Liver (tissue), 9 donors: ENCODE measurements around the gene NARS2. TPM values are rescaled to one million over a fixed set of nuclear protein-coding genes. Genes with fewer than 3 reads are reported as not detected.

Experiments
- DNase-seq: peaks from one replicate; pipeline ENCODE4 v3.0.0-alpha.2; 2017; ENCODE audit warnings: low spot score
- H3K27ac ChIP-seq, 2 donors: one replicate each; pipeline ENCODE4 v1.7.0; 2013; ENCODE audit warnings: inconsistent platforms in 2 of 2, low read length in 2 of 2, control low read depth in 1 of 2, low read depth in 1 of 2, mild to moderate bottlenecking in 1 of 2
- H3K27me3 ChIP-seq, 4 donors: one replicate each; pipeline versions ENCODE4 v1.6.1 to v1.7.0; 2013; ENCODE audit warnings: low read length in 3 of 4, inconsistent platforms in 1 of 4, mild to moderate bottlenecking in 1 of 4, moderate library complexity in 1 of 4; ENCODE audit not compliant: control insufficient read depth in 4 of 4, insufficient read depth in 4 of 4
- H3K36me3 ChIP-seq, 4 donors: one replicate each; pipeline versions ENCODE4 v1.6.1 to v1.7.0; 2013; ENCODE audit warnings: low read length in 3 of 4, mild to moderate bottlenecking in 3 of 4, low read depth in 1 of 4, moderate library complexity in 1 of 4; ENCODE audit not compliant: control insufficient read depth in 4 of 4, insufficient read depth in 3 of 4
- H3K4me1 ChIP-seq, 4 donors: one replicate each; pipeline versions ENCODE4 v1.6.1 to v1.7.0; 2013; ENCODE audit warnings: low read length in 3 of 4, mild to moderate bottlenecking in 3 of 4, moderate library complexity in 1 of 4; ENCODE audit not compliant: control insufficient read depth in 4 of 4, insufficient read depth in 4 of 4
- H3K4me3 ChIP-seq, 3 donors: one replicate each; pipeline versions ENCODE4 v1.6.1 to v1.7.0; 2013; ENCODE audit warnings: low read length in 3 of 3, control low read depth in 1 of 3, low read depth in 1 of 3, mild to moderate bottlenecking in 1 of 3
- H3K9ac ChIP-seq, 2 donors: one replicate each; pipeline ENCODE4 v1.7.0; 2013; ENCODE audit warnings: low read length in 2 of 2, mild to moderate bottlenecking in 2 of 2, moderate library complexity in 2 of 2, control low read depth in 1 of 2, low read depth in 1 of 2
- H3K9me3 ChIP-seq, 4 donors: one replicate each; pipeline versions ENCODE4 v1.6.1 to v1.7.0; 2013; ENCODE audit warnings: low read length in 3 of 4; ENCODE audit not compliant: control insufficient read depth in 4 of 4
- CTCF ChIP-seq: fragments of 150-350 bp; IDR thresholded peaks from 2 replicates; pipeline ENCODE4 v1.5.1; 2017; ENCODE audit warnings: improper control_type of control experiment, low read depth, low read length; ENCODE audit not compliant: missing input control
- EGR1 ChIP-seq, 2 donors: IDR thresholded peaks; 2 replicates each; pipeline ENCODE4 v1.6.1; 2016 to 2018; ENCODE audit warnings: antibody characterized with exemption in 2 of 2, low read depth in 2 of 2
- FOXA1 ChIP-seq: IDR thresholded peaks from 2 replicates; pipeline ENCODE4 v1.6.1; 2016; ENCODE audit warnings: antibody characterized with exemption
- FOXA2 ChIP-seq: IDR thresholded peaks from 2 replicates; pipeline ENCODE4 v1.6.1; 2016; ENCODE audit warnings: antibody characterized with exemption
- GABPA ChIP-seq, 2 donors: IDR thresholded peaks in 1 of 2; conservative IDR thresholded peaks in 1 of 2; 2 replicates each; pipeline ENCODE4 v1.6.1; 2016; ENCODE audit warnings: antibody characterized with exemption in 2 of 2, mild to moderate bottlenecking in 1 of 2, moderate library complexity in 1 of 2
- HNF4A ChIP-seq, 2 donors: conservative IDR thresholded peaks; 2 replicates each; pipeline ENCODE4 v1.6.1; 2016; ENCODE audit warnings: antibody characterized with exemption in 2 of 2, mild to moderate bottlenecking in 2 of 2
- HNF4G ChIP-seq: IDR thresholded peaks from 2 replicates; pipeline ENCODE4 v1.6.1; 2016; ENCODE audit warnings: antibody characterized with exemption
- JUND ChIP-seq, 2 donors: IDR thresholded peaks; 2 replicates each; pipeline ENCODE4 v1.6.1; 2016; ENCODE audit warnings: antibody characterized with exemption in 2 of 2
- MAX ChIP-seq: IDR thresholded peaks from 2 replicates; pipeline ENCODE4 v1.6.1; 2016; ENCODE audit warnings: antibody characterized with exemption
- NR2F2 ChIP-seq: IDR thresholded peaks from 2 replicates; pipeline ENCODE4 v1.6.1; 2016; ENCODE audit warnings: antibody characterized with exemption
- RAD21 ChIP-seq, 2 donors: IDR thresholded peaks; 2 replicates each; pipeline ENCODE4 v1.6.1; 2016; ENCODE audit warnings: antibody characterized with exemption in 2 of 2, mild to moderate bottlenecking in 2 of 2
- REST ChIP-seq: IDR thresholded peaks from 2 replicates; pipeline ENCODE4 v1.6.1; 2016; ENCODE audit warnings: antibody characterized with exemption, mild to moderate bottlenecking
- RXRA ChIP-seq, 2 donors: IDR thresholded peaks; 2 replicates each; pipeline ENCODE4 v1.6.1; 2017 to 2018; ENCODE audit warnings: antibody characterized with exemption in 2 of 2, mild to moderate bottlenecking in 1 of 2
- SP1 ChIP-seq: IDR thresholded peaks from 2 replicates; pipeline ENCODE4 v1.6.1; 2018; ENCODE audit warnings: antibody characterized with exemption, mild to moderate bottlenecking
- TAF1 ChIP-seq: conservative IDR thresholded peaks from 2 replicates; pipeline ENCODE4 v1.6.1; 2016; ENCODE audit warnings: antibody characterized with exemption, mild to moderate bottlenecking
- YY1 ChIP-seq: IDR thresholded peaks from 2 replicates; pipeline ENCODE4 v1.6.1; 2016; ENCODE audit warnings: antibody characterized with exemption, mild to moderate bottlenecking
- ZBTB33 ChIP-seq: IDR thresholded peaks from 2 replicates; pipeline ENCODE4 v1.6.1; 2016; ENCODE audit warnings: antibody characterized with exemption
- WGBS: extraction: QIAGEN DNeasy Blood & Tissue Kit; methylation state at CpG from one replicate; pipeline ENCODE4 v1.1.7; 2013; 5-methylcytosine and 5-hydroxymethylcytosine counted together
- polyA plus RNA-seq, 2 donors: library from polyadenylated mRNA; stranded (reverse) in 1 of 2; unstranded in 1 of 2; fragments of 200-250 nt in 1 of 2; fragments of >200 nt in 1 of 2; fragmentation: Nextera tagmentation in 1 of 2; extraction: Ambion mirVana in 1 of 2; gene quantifications; one replicate each; pipeline versions ENCODE4 v1.2.1 to v1.2.3, GENCODE V29; 2013 to 2015
- total RNA-seq, 2 donors: library from RNA; depleted of rRNA; stranded (reverse); fragments of >200 nt; gene quantifications; one replicate each; pipeline ENCODE4 v1.2.3, GENCODE V29; 2014
- TF ChIP-seq, protein P1 (sequence below): IDR thresholded peaks from 2 replicates; pipeline ENCODE4 v1.6.1; 2016; ENCODE audit warnings: antibody characterized with exemption
- donor health status: healthy.
- donor health status: healthy.
- donor health status: healthy.
- donor health status: healthy.
- donor health status: healthy.

Gene NARS2
- total and polyA plus RNA-seq, 4 donors = 10.4 to 19.4 (median 11.8) TPM

DNA sequence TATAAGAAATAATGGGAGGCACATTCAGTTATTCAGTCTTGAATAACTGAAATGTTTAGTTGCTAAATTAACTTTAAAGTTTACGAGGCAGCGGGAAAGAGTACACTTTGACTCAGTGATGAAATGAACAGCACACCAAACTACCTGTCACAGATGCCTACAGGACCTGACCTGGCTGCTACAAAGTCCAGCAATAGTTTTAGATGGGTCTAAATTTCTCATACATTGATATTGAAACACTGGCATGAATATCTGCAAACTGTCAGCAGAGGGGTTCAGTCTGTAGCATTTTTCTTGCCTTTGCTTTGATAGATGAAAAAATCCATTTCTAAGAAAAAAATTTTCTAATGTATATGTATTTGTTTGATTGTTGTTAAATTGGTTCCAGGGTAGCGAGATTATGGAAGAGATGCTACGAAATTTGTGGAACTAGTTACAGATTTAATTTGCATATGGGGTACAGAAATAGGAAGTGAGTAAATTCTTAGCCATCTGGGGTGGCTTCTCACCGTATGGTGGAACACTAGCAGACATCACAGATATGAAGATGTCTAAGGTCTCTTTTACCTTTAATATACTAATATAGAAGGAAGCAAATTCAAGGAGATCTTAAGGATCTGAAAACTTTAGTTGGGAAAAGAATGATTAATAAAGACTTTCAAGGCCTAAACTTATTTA is 136.2 kb downstream of the NARS2 start:
- Histone ChIP-seq H3K27ac (no peak overlapping the region), H3K9ac (no peak overlapping the region), H3K36me3 (peaks cover 2 to 3% (median 3%) of the 10 kb centered on the region in 4 donors), H3K9me3 (no peaks in the 10 kb centered on the region), H3K4me1 (no peaks in the 10 kb centered on the region), H3K27me3 (no peaks in the 10 kb centered on the region), H3K4me3 (no peak overlapping the region)
- TF ChIP-seq CTCF = no peak
- TF ChIP-seq YY1 = no peak
- TF ChIP-seq REST = no peak
- TF ChIP-seq JUND (IDR thresholded peaks at IDR 0.05) = no peak
- no peak for TF ChIP-seq HNF4A (conservative IDR thresholded peaks at IDR 0.05)
- no peak for TF ChIP-seq SP1
- TF ChIP-seq, protein P1, sequence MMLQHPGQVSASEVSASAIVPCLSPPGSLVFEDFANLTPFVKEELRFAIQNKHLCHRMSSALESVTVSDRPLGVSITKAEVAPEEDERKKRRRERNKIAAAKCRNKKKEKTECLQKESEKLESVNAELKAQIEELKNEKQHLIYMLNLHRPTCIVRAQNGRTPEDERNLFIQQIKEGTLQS = no peak
- no peak for TF ChIP-seq RAD21 (IDR thresholded peaks at IDR 0.05)
- TF ChIP-seq MAX = no peak
- no peak for TF ChIP-seq TAF1
- TF ChIP-seq FOXA1 = no peak
- TF ChIP-seq ZBTB33 = no peak
- TF ChIP-seq FOXA2 = no peak
- TF ChIP-seq GABPA (IDR thresholded peaks at IDR 0.05 in 1 of 2, conservative IDR thresholded peaks at IDR 0.05 in 1 of 2) = no peak
- no peak for TF ChIP-seq EGR1 (IDR thresholded peaks at IDR 0.05; ENCODE audit: low read depth in 2 of 2)
- TF ChIP-seq RXRA (IDR thresholded peaks at IDR 0.05) = no peak
- no peak for TF ChIP-seq HNF4G
- no peak for TF ChIP-seq NR2F2
- DNase-seq = no peak
- 71% methylated on average over 5 of the region's 5 CpGs for WGBS
